Thymus (tissue), 14 donors: Measurements from ENCODE around the gene CIAO2B. TPM values are rescaled to one million over a fixed set of nuclear protein-coding genes. Genes with fewer than 3 reads are reported as not detected.
"Not testable (repeated sequence)": the region's sequence is repeated elsewhere in the genome, so short reads cannot be mapped to it uniquely, and the experiment has no call there.

Experiments used
- DNase-seq, 9 donors: peaks; one replicate each; pipeline ENCODE4 v3.0.0-alpha.2; 2013; ENCODE audit warnings: low spot score in 9 of 9, low read depth in 6 of 9, missing footprints in 1 of 9
- H3K27ac ChIP-seq, 2 donors: one replicate each; pipeline ENCODE4 v1.5.1; 2013; ENCODE audit warnings: control low read depth in 1 of 2, low read depth in 1 of 2, low read length in 1 of 2, mild to moderate bottlenecking in 1 of 2, moderate library complexity in 1 of 2
- H3K27me3 ChIP-seq, 2 donors: one replicate each; pipeline ENCODE4 v1.5.1; 2013; ENCODE audit warnings: low read length in 1 of 2; ENCODE audit not compliant: control insufficient read depth in 2 of 2, insufficient read depth in 1 of 2
- H3K36me3 ChIP-seq, 2 donors: one replicate each; pipeline ENCODE4 v1.5.1; 2013; ENCODE audit warnings: low read length in 1 of 2, mild to moderate bottlenecking in 1 of 2, moderate library complexity in 1 of 2; ENCODE audit not compliant: control insufficient read depth in 2 of 2, insufficient read depth in 2 of 2
- H3K4me1 ChIP-seq, 2 donors: one replicate each; pipeline ENCODE4 v1.5.1; 2013; ENCODE audit warnings: low read length in 2 of 2; ENCODE audit not compliant: control insufficient read depth in 2 of 2, insufficient read depth in 2 of 2
- H3K4me3 ChIP-seq, 2 donors: one replicate each; pipeline ENCODE4 v1.5.1; 2013; ENCODE audit warnings: low read length in 2 of 2, control low read depth in 1 of 2, mild to moderate bottlenecking in 1 of 2
- H3K9me3 ChIP-seq, 2 donors: one replicate each; pipeline ENCODE4 v1.5.1; 2013; ENCODE audit warnings: low read length in 1 of 2, mild to moderate bottlenecking in 1 of 2; ENCODE audit not compliant: control insufficient read depth in 2 of 2, insufficient read depth in 1 of 2
- WGBS: extraction: QIAGEN DNeasy Blood & Tissue Kit; methylation state at CpG from one replicate; pipeline ENCODE4 v1.1.7; 2013; 5-methylcytosine and 5-hydroxymethylcytosine counted together
- long read RNA-seq, 10 donors: transcript quantifications; one replicate each; lab custom pipeline, GENCODE V29; 2026
- polyA plus RNA-seq: library from polyadenylated mRNA; stranded (reverse); fragments of 200-250 nt; gene quantifications from one replicate; pipeline ENCODE4 v1.2.3, GENCODE V29; 2013
- total RNA-seq: library from RNA; stranded (reverse); fragments of 120-200 nt; gene quantifications from one replicate; pipeline ENCODE4 v1.2.4, GENCODE V29; 2013
- donor health status: healthy.

Gene CIAO2B
- 118 TPM for total RNA-seq
- polyA plus RNA-seq = 141 TPM
- long read RNA-seq, donor 1, transcript CIAO2B-201 (5 exons, 676 nt) = major isoform, 9 of 10 reads
- long read RNA-seq, donor 1, partial matches to known transcripts = 0 of 10 reads
- long read RNA-seq, donor 1, other reads (novel, unspliced or antisense) = 0 of 10 reads
- long read RNA-seq, donor 2 = 0 reads
- long read RNA-seq, donor 3, transcript CIAO2B-201 (5 exons, 676 nt) = major isoform, 109 of 147 reads
- long read RNA-seq, donor 3, transcript CIAO2B-203 (4 exons, 718 nt) = minor isoform, 12 of 147 reads
- long read RNA-seq, donor 3, partial matches to known transcripts = 25 of 147 reads
- long read RNA-seq, donor 3, other reads (novel, unspliced or antisense) = 0 of 147 reads
- long read RNA-seq, donor 4, transcript CIAO2B-201 (5 exons, 676 nt) = major isoform, 35 of 37 reads
- long read RNA-seq, donor 4, partial matches to known transcripts = 0 of 37 reads
- long read RNA-seq, donor 4, other reads (novel, unspliced or antisense) = 0 of 37 reads
- long read RNA-seq, donor 5, transcript CIAO2B-203 (4 exons, 718 nt) = minor isoform, 12 of 143 reads
- long read RNA-seq, donor 5, transcript CIAO2B-201 (5 exons, 676 nt) = major isoform, 130 of 143 reads
- long read RNA-seq, donor 5, partial matches to known transcripts = 0 of 143 reads
- long read RNA-seq, donor 5, other reads (novel, unspliced or antisense) = 0 of 143 reads
- long read RNA-seq, donor 6, transcript CIAO2B-201 (5 exons, 676 nt) = major isoform, 53 of 55 reads
- long read RNA-seq, donor 6, partial matches to known transcripts = 0 of 55 reads
- long read RNA-seq, donor 6, other reads (novel, unspliced or antisense) = 0 of 55 reads
- long read RNA-seq, donor 7, transcript CIAO2B-201 (5 exons, 676 nt) = major isoform, 71 of 72 reads
- long read RNA-seq, donor 7, partial matches to known transcripts = 0 of 72 reads
- long read RNA-seq, donor 7, other reads (novel, unspliced or antisense) = 0 of 72 reads
- long read RNA-seq, donor 8, transcript CIAO2B-201 (5 exons, 676 nt) = major isoform, 23 of 24 reads
- long read RNA-seq, donor 8, partial matches to known transcripts = 0 of 24 reads
- long read RNA-seq, donor 8, other reads (novel, unspliced or antisense) = 0 of 24 reads
- long read RNA-seq, donor 9, transcript CIAO2B-201 (5 exons, 676 nt) = major isoform, 34 of 37 reads
- long read RNA-seq, donor 9, partial matches to known transcripts = 0 of 37 reads
- long read RNA-seq, donor 9, other reads (novel, unspliced or antisense) = 0 of 37 reads
- long read RNA-seq, donor 10, transcript CIAO2B-201 (5 exons, 676 nt) = major isoform, 76 of 78 reads
- long read RNA-seq, donor 10, partial matches to known transcripts = 0 of 78 reads
- long read RNA-seq, donor 10, other reads (novel, unspliced or antisense) = 0 of 78 reads

DNA sequence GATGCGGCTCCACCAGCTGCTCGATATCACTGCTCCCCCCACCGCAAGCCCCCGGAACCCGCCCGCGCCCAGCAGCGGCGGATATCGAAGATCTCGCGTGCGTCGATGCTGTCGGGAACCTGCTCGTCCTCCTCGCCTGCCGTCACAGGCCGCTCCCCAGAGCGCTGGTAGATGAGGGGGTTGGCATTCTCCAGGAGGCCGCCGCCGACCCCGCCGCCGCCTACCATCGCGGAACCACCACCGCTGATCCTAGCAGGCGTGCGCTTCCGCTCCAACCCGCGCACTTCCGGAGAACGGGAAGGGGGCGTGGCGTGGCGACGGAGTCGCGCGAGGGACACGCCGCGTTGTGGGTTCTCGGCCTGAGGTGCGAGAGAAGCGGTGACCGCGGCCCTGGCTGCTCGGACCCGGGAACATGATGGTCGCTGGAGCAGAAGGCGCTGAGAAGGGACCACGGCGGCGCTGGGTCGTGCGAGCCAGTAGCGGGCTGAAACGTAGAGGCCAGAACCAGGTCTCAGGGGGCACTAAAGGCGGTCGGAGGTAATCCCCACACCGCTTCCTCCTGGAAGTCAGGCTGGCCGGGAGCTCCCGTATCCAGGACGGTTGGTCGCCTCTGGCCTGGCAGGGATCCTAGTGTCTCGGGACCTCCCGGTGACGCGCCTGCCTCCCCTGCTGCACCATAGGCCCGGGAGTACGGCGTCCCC, at the start of gene CIAO2B:
Gene CIAO2B (minus strand): TSS at position 265 of the 701 bp plus-strand sequence. CDS start 38 bp downstream, at position 227.
- Histone ChIP-seq H3K4me1 (peaks cover 15 to 16% of the 10 kb centered on the region in 2 donors), H3K27me3 (no peaks in the 10 kb centered on the region), H3K9me3 (no peaks in the 10 kb centered on the region), H3K36me3 (peaks cover 12 to 14% of the 10 kb centered on the region in 2 donors), H3K4me3 (peak within 1 kb of the TSS; percentile 87 to 97), H3K27ac (peak within 1 kb of the TSS; percentile 79 to 95)
- WGBS = under 1% methylated on average over 76 of the region's 76 CpGs
- DNase-seq = peak; percentile 64 to 91 (median 81)

- Histone ChIP-seq H3K4me1 (no peaks in the 10 kb centered on the region), H3K4me3 (no peak overlapping the region), H3K27ac (no peak overlapping the region), H3K36me3 (no peaks in the 10 kb centered on the region), H3K27me3 (peaks cover 0 to 8% of the 10 kb centered on the region in 2 donors), H3K9me3 (no peaks in the 10 kb centered on the region)
- DNase-seq = no peak
- WGBS = 97% methylated on average over 9 of the region's 9 CpGs
These were observed 48.8 kb upstream of the CIAO2B start for GRCh38 chr16:66983033-66983432.

- WGBS = 79% methylated on average over 16 of the region's 16 CpGs
- no peaks in the 10 kb centered on the region for H3K4me1 ChIP-seq
- peaks cover 0 to 30% of the 10 kb centered on the region in 2 donors for H3K27me3 ChIP-seq
- H3K9me3 ChIP-seq = no peaks in the 10 kb centered on the region
- no peak for DNase-seq
- H3K36me3 ChIP-seq = no peaks in the 10 kb centered on the region
- no peak overlapping the region for H3K27ac ChIP-seq
- no peak overlapping the region for H3K4me3 ChIP-seq
These were observed 45.0 kb upstream of the CIAO2B start for GRCh38 chr16:66979011-66979717.

- no peak overlapping the region for H3K27ac ChIP-seq
- no peaks in the 10 kb centered on the region for H3K36me3 ChIP-seq
- H3K27me3 ChIP-seq = peaks cover 0 to 32% of the 10 kb centered on the region in 2 donors
- WGBS = 33% methylated on average over 15 of the region's 15 CpGs
- no peaks in the 10 kb centered on the region for H3K4me1 ChIP-seq
- no peak overlapping the region for H3K4me3 ChIP-seq
- peak; percentile 51 to 87 (median 74) for DNase-seq
- no peaks in the 10 kb centered on the region for H3K9me3 ChIP-seq
These were observed 43.3 kb upstream of the CIAO2B start for GRCh38 chr16:66977341-66978113.

GRCh38 chr16:66976746-66977145, 42.5 kb upstream of the CIAO2B start:
- Histone ChIP-seq H3K27ac (no peak overlapping the region), H3K4me3 (no peak overlapping the region), H3K9me3 (no peaks in the 10 kb centered on the region), H3K36me3 (no peaks in the 10 kb centered on the region), H3K4me1 (no peaks in the 10 kb centered on the region), H3K27me3 (peaks cover 0 to 33% of the 10 kb centered on the region in 2 donors)
- no peak for DNase-seq
- 67% methylated on average over 13 of the region's 13 CpGs for WGBS

- H3K27me3 ChIP-seq = peaks cover 0 to 37% of the 10 kb centered on the region in 2 donors
- H3K4me3 ChIP-seq = no peak overlapping the region
- no peak overlapping the region for H3K27ac ChIP-seq
- no peaks in the 10 kb centered on the region for H3K4me1 ChIP-seq
- H3K9me3 ChIP-seq = no peaks in the 10 kb centered on the region
- WGBS = 82% methylated on average over 14 of the region's 14 CpGs
- no peaks in the 10 kb centered on the region for H3K36me3 ChIP-seq
- DNase-seq = no peak
These were observed 41.2 kb upstream of the CIAO2B start for GRCh38 chr16:66975302-66975893.

GRCh38 chr16:66974932-66975246, 40.7 kb upstream of the CIAO2B start:
- H3K9me3 ChIP-seq, H3K27ac ChIP-seq, H3K4me1 ChIP-seq, H3K36me3 ChIP-seq, H3K4me3 ChIP-seq: not testable (repeated sequence)
- H3K27me3 ChIP-seq = peaks cover 0 to 37% of the 10 kb centered on the region in 2 donors
- WGBS = 52% methylated on average over 11 of the region's 11 CpGs
- peak in 1 of 9 donors; percentile 27 for DNase-seq
